HG02798 (cell line): ENCODE data around the gene WIPF3.

ENCODE experiments used
- ATAC-seq: cut with Tn5 transposase; IDR thresholded peaks from one replicate; pipeline ENCODE4 v1.9.1; 2021; ENCODE audit warnings: mild to moderate bottlenecking; ENCODE audit not compliant: unreplicated experiment, poor library complexity

WIPF3 gene

GRCh38 chr7:29806208-29806994 is at the start of gene WIPF3:
Gene WIPF3, plus strand, starts transcription at chr7:29806508. Its CDS starts 28,217 bp downstream, at chr7:29834725.
- ATAC-seq = no peak

- ATAC-seq = no peak
Observed at GRCh38 chr7:29763266-29763665, 43.0 kb upstream of the WIPF3 start.

- no peak for ATAC-seq
Observed at GRCh38 chr7:29764227-29764626, 42.1 kb upstream of the WIPF3 start.

GRCh38 chr7:29765490-29765889 is 40.8 kb upstream of the WIPF3 start:
- ATAC-seq = no peak

- ATAC-seq = no peak
Observed at GRCh38 chr7:29770371-29770770, 35.9 kb upstream of the WIPF3 start.

GRCh38 chr7:29771081-29771816 is 35.1 kb upstream of the WIPF3 start:
- ATAC-seq = no peak

GRCh38 chr7:29779017-29779416 is 27.3 kb upstream of the WIPF3 start:
- ATAC-seq = no peak

GRCh38 chr7:29780346-29780745 is 26.0 kb upstream of the WIPF3 start:
- no peak for ATAC-seq

GRCh38 chr7:29783671-29784070 is 22.6 kb upstream of the WIPF3 start:
- no peak for ATAC-seq

- no peak for ATAC-seq
Observed at GRCh38 chr7:29793507-29793906, 12.8 kb upstream of the WIPF3 start.

- no peak for ATAC-seq
Observed at GRCh38 chr7:29794959-29795629, 11.2 kb upstream of the WIPF3 start.

- no peak for ATAC-seq
Observed at GRCh38 chr7:29795696-29796580, 10.4 kb upstream of the WIPF3 start.

GRCh38 chr7:29797112-29797944 is 9.0 kb upstream of the WIPF3 start:
- ATAC-seq = no peak

GRCh38 chr7:29798422-29798821 is 7.9 kb upstream of the WIPF3 start:
- ATAC-seq = no peak

- ATAC-seq = no peak
Observed at GRCh38 chr7:29801929-29802328, 4.4 kb upstream of the WIPF3 start.

GRCh38 chr7:29805031-29805430 is 1.3 kb upstream of the WIPF3 start:
- no peak for ATAC-seq

GRCh38 chr7:29805886-29806207 is 461 bp upstream of the WIPF3 start:
- no peak for ATAC-seq

GRCh38 chr7:29806995-29807841 is 910 bp downstream of the WIPF3 start:
- no peak for ATAC-seq
